Retina (tissue), 1 donor: Measurements from ENCODE around the gene MMP24.
A peak's percentile ranks its signal among the peaks of the same experiment; 100 is the strongest.

Experiments used
- DNase-seq: peaks from one replicate; pipeline ENCODE4 v3.0.0-alpha.2; 2016

The MMP24 gene

DNA sequence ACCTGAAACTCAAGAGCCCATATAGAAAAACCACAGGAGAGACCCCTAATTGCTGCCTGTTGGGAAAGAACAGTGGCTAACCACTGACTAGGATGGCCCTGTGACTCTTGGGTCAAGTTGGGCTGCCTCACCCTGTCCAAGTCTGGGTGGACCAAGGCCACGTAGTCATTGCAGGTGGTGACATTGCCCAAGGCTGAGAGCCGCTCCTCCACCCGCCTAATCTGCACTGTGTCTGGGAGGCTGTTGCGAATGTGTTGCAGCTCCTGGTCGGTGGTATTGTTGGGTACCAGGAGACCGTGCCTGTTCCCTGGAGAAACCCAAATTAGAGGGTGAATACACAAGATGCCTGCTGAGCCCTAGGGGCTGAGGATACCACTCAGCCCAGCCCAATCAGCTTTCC is 54.0 kb downstream of the MMP24 start:
- no peak for DNase-seq

GRCh38 chr20:35281506-35282101 is 55.1 kb downstream of the MMP24 start:
- no peak for DNase-seq

GRCh38 chr20:35283441-35284266 is 57.2 kb downstream of the MMP24 start:
- no peak for DNase-seq

GRCh38 chr20:35284267-35284991 is 57.9 kb downstream of the MMP24 start, which contains the start of gene EIF6:
Gene EIF6, minus strand, starts transcription at chr20:35284772. Its CDS starts 285 bp downstream, at chr20:35284487.
- peak; percentile 95 for DNase-seq

DNA sequence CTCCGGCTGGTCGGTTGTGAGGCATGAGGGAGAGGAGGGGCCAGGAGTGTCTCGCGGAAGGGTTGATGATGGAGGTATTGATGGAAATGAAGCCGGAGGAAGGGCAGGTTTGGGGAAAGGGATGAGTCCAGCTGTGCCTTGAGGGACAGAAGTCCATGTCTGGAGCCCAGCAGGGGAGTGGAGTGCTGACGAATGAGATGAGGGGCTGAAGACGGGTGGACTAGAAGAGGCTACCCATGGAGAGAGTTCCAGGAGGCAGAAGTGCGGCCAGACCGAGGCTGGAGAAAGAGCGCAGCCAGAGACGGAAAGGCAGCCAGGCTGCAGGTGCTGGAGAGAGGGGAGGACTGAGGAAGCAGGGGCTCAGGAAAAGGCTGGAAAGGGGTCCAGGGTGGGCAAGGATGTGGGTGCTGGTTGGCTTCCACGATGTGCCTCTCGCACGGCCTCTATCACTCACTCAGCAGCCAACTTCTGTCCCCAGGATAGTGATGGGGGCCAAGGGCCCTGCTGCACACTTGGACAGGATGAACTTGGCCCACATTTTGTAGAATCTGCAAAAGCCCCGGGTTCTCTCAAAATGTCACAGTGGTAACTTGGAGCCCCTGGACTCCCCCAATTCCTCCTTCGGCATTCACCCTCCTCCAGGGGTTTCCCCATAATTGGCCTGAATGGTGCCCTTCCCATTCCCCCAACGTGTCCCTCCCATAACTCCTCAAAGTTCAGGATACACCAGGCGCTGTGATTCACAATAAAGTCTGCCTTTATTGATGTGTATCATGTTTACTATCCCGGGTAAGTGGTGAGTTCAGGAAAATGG is 58.7 kb downstream of the MMP24 start:
- no peak for DNase-seq

DNA sequence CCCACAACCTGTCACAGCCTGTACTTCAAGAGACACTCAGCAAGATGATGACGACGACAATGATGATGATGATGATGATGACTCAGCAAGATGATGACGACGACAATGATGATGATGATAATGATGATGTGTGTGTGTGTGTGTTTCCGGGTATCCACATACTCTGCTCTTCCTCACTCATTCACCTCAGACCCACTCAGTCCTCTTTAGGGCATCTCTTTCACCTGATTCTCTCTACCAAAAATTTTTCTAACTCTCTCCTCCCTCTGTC is 59.3 kb downstream of the MMP24 start:
- DNase-seq, result no peak

DNA sequence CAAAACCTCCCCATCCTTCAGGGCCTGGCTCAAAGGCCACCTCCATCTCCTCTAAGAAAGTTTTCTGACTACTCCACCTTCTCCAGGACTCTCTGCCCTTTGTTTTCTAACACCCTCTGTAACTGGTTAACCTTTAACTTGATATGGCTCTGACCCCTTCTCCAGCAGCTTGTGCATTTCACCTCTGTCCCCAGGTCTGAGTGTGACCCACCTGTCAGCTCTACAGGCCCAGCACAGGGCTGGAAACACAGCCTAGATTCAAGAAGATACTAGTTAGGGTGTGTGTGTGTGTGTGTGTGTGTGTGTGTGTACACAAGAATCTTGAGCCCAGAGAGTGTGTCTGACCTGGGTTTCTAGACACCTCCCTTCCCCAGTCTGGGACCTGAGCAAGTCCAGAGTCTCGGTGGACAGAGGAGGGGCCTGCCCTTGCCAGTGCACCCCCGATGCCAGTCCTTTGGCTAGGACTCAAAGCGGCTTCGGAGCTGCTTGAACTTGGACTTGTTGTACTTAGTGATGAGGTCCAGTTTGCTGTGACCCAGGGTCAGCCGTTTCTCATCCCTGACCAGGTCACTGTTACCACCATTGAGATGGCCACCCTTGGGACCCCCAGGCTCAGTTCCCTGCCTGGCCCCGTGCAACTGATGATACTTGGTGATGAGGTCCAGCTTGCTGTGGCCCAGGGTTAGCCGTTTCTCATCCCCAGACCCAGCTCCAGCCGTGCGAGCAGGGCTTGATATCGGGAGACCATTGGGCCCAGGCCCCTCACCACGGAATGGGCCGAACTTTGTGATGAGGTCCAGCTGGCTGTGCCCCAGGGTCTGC is 59.8 kb downstream of the MMP24 start:
- DNase-seq, result no peak

- DNase-seq, result no peak
These were observed 60.5 kb downstream of the MMP24 start for GRCh38 chr20:35286899-35287508.

GRCh38 chr20:35287509-35288324 is 61.2 kb downstream of the MMP24 start:
- no peak for DNase-seq

DNA sequence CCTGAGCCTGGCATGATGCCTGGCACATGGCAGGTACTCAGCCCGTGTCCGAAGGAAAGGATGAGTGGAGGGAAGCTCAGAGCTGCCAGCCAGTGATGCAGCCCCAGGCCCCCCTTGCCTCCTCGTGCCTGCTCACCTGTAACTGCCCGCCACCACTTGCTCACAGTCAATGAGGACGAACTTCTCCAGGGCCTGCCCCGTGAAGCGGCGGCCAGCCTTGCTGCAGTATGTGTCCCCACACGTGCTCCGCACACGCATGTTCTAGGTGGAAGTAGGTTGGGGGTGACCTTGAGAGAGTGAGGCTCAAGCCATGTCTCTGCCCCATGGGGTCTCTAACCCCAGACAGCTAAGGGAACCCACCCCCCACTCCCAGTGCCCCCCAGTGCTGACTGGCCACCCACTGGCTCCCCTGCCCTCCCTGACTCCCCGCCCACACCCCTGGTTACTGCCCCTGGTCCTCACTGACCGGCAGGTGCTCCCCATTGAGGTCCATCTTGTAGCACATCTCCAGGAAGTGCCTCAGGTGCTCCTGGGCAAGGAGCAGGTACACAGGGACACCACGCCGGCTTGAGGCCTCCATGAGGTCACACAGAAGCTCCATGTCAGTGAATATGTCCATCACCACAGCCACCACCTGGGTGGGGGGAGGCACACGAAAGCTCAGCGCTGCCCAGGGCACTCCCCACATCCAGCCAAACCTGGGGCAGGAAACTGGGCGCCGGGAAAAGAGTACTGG is 62.0 kb downstream of the MMP24 start:
- no peak for DNase-seq

GRCh38 chr20:35290186-35290886 is 63.8 kb downstream of the MMP24 start:
- no peak for DNase-seq

DNA sequence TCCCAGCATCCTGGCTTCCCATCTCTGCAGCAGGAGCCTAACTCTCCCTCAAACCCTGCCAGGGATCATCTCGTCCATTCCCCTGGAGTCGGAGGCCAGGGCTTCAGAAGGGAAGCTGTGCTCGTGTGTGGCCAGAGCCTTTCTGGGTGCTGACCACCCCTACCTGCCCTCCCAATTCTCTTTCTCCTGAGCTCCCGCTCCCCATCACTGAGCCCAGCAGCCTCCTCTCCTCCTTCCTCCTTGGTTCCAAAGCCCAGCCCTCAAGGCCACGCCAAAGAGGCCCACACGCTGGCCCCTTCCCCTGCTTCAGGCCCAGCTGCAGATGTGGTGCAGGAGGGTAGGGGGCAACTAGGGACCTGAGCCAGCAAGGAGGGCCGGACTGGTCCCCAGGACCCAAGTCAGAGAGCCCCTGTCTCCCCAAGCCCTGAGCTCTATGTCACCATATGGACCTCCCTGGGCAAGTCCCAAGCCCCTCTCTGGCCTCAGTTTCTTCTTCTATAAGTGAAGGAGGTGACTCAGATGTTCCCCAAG is 64.5 kb downstream of the MMP24 start:
- no peak for DNase-seq

GRCh38 chr20:35291654-35292503 is 65.4 kb downstream of the MMP24 start, which contains the start of gene FAM83C:
Gene FAM83C, minus strand, starts transcription at chr20:35292425. Its CDS starts 121 bp downstream, at chr20:35292304.
- DNase-seq, result no peak

GRCh38 chr20:35292504-35293285 is 66.2 kb downstream of the MMP24 start:
- DNase-seq, result no peak

DNA sequence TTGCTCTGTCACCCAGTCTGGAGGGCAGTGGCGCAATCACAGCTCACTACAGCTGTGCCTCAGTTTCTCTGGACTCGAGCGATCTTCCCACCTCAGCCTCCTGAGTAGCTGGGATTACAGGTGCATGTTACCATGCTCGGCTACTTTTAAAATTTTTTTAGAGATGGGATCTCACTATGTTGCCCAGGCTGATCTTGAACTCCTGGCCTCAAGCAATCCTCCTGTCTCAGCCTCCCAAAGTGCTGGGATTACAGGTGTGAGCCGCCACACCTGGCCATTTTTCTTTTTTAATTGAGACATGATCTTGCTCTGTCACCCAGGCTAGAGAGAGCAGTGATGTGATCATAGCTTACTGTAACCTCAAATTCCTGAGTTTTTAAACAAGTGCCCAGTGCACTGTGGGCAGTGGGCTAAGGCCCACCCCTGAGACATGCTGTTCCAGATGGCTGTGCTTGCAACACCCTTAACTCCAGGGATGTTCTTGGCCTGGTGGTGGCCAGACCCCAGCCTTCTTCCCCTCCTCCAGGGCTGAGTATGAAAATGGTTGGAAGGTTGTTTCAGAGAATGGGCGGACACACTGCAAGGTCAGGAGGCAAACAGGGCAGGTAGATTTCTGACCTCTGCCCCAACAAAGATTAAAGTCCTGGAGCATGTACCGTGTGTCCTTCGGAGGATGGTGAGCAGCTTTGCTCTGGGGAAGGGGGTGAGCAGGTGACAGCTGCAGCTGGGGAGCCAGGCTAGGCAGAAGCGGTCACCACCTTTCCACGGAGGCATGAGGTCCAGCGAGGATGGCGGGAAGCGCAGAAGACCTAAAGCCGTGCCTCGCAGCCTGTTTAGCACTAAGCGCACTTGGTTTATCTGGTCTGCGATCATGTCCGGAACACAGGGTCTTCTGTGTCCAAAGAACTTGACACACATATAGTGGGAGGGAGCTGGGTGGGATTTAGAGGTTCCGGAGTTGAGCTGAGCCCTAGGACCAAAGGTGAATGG is 67.1 kb downstream of the MMP24 start:
- DNase-seq, result no peak

- DNase-seq, result no peak
These were observed 67.8 kb downstream of the MMP24 start for GRCh38 chr20:35294293-35294685.
